HEK293 (cell line): ENCODE data around the gene WDR44.
A peak's percentile ranks its signal among the peaks of the same experiment; 100 is the strongest.

Source experiments
- BCL11B ChIP-seq: fragments of 450-650 bp; formaldehyde crosslinking; IDR thresholded peaks from 2 replicates; pipeline ENCODE4 v1.5.1; 2016; ENCODE audit warnings: low read depth, missing biosample characterization, missing genetic modification characterization
- HOXA7 ChIP-seq: sonication (generic); formaldehyde crosslinking; IDR thresholded peaks from 2 replicates; pipeline ENCODE4 v1.8.1; 2022; ENCODE audit warnings: missing genetic modification reagents, borderline replicate concordance
- SETDB1 ChIP-seq: IDR thresholded peaks from one replicate; pipeline ENCODE4 v1.6.1; 2017; ENCODE audit warnings: mild to moderate bottlenecking, low read length, moderate library complexity, mixed read lengths; ENCODE audit not compliant: insufficient read length
- SP3 ChIP-seq: fragments of 450-650 bp; formaldehyde crosslinking; IDR thresholded peaks from 2 replicates; pipeline ENCODE4 v1.5.1; 2016; ENCODE audit warnings: missing biosample characterization, missing genetic modification characterization
- ZBTB20 ChIP-seq: fragments of 450-650 bp; formaldehyde crosslinking; IDR thresholded peaks from 2 replicates; pipeline ENCODE4 v1.5.1; 2016; ENCODE audit warnings: missing biosample characterization, missing genetic modification characterization
- ZFP3 ChIP-seq: fragments of 450-650 bp; formaldehyde crosslinking; IDR thresholded peaks from 2 replicates; pipeline ENCODE4 v1.5.1; 2016; ENCODE audit warnings: low read depth, missing biosample characterization, missing genetic modification characterization
- ZNF169 ChIP-seq: fragments of 450-650 bp; formaldehyde crosslinking; IDR thresholded peaks from 2 replicates; pipeline ENCODE4 v1.5.1; 2016; ENCODE audit warnings: missing biosample characterization, missing genetic modification characterization
- ZNF223 ChIP-seq: fragments of 450-650 bp; formaldehyde crosslinking; IDR thresholded peaks from 2 replicates; pipeline ENCODE4 v1.5.1; 2016; ENCODE audit warnings: missing biosample characterization, missing genetic modification characterization
- ZNF37A ChIP-seq: fragments of 450-650 bp; IDR thresholded peaks from 2 replicates; pipeline ENCODE4 v1.5.1; 2018; ENCODE audit warnings: missing biosample characterization, missing genetic modification characterization
- ZNF426 ChIP-seq: fragments of 450-650 bp; formaldehyde crosslinking; IDR thresholded peaks from 2 replicates; pipeline ENCODE4 v1.5.1; 2017; ENCODE audit warnings: missing biosample characterization, missing genetic modification characterization, mild to moderate bottlenecking, inconsistent platforms, moderate library complexity
- ZNF48 ChIP-seq: fragments of 450-650 bp; formaldehyde crosslinking; IDR thresholded peaks from 2 replicates; pipeline ENCODE4 v1.5.1; 2016; ENCODE audit warnings: missing biosample characterization, missing genetic modification characterization
- ZNF510 ChIP-seq: fragments of 450-650 bp; formaldehyde crosslinking; IDR thresholded peaks from 2 replicates; pipeline ENCODE4 v1.5.1; 2018; ENCODE audit warnings: mild to moderate bottlenecking, missing genetic modification characterization, missing biosample characterization; ENCODE audit not compliant: insufficient replicate concordance
- ZNF585B ChIP-seq: fragments of 450-650 bp; formaldehyde crosslinking; IDR thresholded peaks from 2 replicates; pipeline ENCODE4 v1.5.1; 2016; ENCODE audit warnings: missing biosample characterization, missing genetic modification characterization
- ZNF664 ChIP-seq: fragments of 450-650 bp; formaldehyde crosslinking; IDR thresholded peaks from 2 replicates; pipeline ENCODE4 v1.5.1; 2016; ENCODE audit warnings: missing biosample characterization, missing genetic modification characterization
- ZNF670 ChIP-seq: fragments of 450-650 bp; formaldehyde crosslinking; IDR thresholded peaks from 2 replicates; pipeline ENCODE4 v1.5.1; 2016; ENCODE audit warnings: missing biosample characterization, missing genetic modification characterization, low read depth
- ZNF830 ChIP-seq: fragments of 450-650 bp; IDR thresholded peaks from 2 replicates; pipeline ENCODE4 v1.5.0; 2018; ENCODE audit warnings: missing biosample characterization, missing genetic modification characterization, low read depth, mild to moderate bottlenecking, moderate library complexity
- TF ChIP-seq, protein P1 (sequence below): fragments of 450-650 bp; formaldehyde crosslinking; IDR thresholded peaks from 2 replicates; pipeline ENCODE4 v1.5.1; 2016; ENCODE audit warnings: missing biosample characterization, missing genetic modification characterization
- TF ChIP-seq, protein P2 (sequence below): fragments of 450-650 bp; formaldehyde crosslinking; IDR thresholded peaks from 2 replicates; pipeline ENCODE4 v1.5.1; 2017; ENCODE audit warnings: missing biosample characterization, missing genetic modification characterization
- TF ChIP-seq, protein P3 (sequence below): fragments of 450-650 bp; formaldehyde crosslinking; IDR thresholded peaks from 2 replicates; pipeline ENCODE4 v1.5.1; 2017; ENCODE audit warnings: missing biosample characterization, mild to moderate bottlenecking, missing genetic modification characterization, moderate library complexity
- TF ChIP-seq, protein P4 (sequence below): fragments of 450-650 bp; formaldehyde crosslinking; IDR thresholded peaks from 2 replicates; pipeline ENCODE4 v1.5.1; 2016; ENCODE audit warnings: missing biosample characterization, missing genetic modification characterization
- TF ChIP-seq, protein P5 (sequence below): fragments of 450-650 bp; formaldehyde crosslinking; IDR thresholded peaks from 2 replicates; pipeline ENCODE4 v1.5.1; 2016; ENCODE audit warnings: missing biosample characterization, missing genetic modification characterization
- TF ChIP-seq, protein P6 (sequence below): fragments of 450-650 bp; formaldehyde crosslinking; IDR thresholded peaks from 2 replicates; pipeline ENCODE4 v1.5.1; 2017; ENCODE audit warnings: missing biosample characterization, missing genetic modification characterization
- TF ChIP-seq, protein P7 (sequence below): fragments of 450-650 bp; formaldehyde crosslinking; IDR thresholded peaks from 2 replicates; pipeline ENCODE4 v1.5.1; 2016; ENCODE audit warnings: missing biosample characterization, missing genetic modification characterization

Gene WDR44

DNA sequence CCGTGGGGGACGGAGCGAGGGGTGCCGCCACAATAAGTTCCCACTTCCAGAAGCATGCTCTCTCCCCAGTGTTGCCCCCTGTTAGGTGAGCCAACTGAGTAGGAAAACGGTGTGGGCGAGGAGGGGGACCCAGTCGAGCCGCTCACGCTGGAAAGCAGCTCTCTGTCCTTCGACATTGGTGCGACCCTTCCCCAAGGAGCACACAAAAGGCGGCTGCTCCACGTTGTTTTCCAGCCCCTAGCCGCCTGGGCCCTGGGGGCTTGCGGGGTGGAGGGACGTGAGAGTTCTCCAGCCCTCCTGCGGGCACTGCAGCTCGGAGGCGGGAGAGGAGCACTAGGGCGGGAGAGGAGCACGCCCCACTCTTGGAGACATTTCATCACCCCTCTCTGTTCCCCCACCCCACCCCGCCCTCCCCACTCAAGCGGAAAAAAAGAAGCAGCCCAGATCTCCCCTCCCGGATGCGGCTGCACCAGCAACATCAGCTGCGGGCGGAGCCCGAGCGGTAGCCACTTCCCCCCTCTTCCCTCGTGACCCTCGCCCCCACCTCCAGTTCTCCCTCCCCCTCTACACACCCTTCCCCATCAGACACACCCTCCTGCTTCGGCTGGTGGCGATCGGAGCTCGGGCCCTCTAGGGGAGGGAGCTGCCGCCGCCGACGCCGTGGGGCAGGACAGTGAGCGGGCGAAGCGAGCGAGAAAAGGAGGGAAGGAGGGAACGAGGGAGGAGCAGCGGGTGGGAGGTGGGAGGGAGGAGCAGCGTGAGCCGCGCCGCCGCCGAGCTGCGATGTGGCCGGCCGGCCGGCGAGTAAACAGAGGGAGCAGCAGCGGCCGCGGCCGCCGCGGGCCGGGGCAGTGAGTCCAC is 149.4 kb downstream of the WDR44 start, which contains the start of gene DOCK11 (continued):
- TF ChIP-seq ZNF426 (tag by site-specific recombination): no peak
- no peak for TF ChIP-seq ZNF830 (tag by site-specific recombination)
- TF ChIP-seq ZNF48 (tag by site-specific recombination): no peak
- TF ChIP-seq HOXA7 (CRISPR knock-in tag): no peak
- TF ChIP-seq, protein P1, sequence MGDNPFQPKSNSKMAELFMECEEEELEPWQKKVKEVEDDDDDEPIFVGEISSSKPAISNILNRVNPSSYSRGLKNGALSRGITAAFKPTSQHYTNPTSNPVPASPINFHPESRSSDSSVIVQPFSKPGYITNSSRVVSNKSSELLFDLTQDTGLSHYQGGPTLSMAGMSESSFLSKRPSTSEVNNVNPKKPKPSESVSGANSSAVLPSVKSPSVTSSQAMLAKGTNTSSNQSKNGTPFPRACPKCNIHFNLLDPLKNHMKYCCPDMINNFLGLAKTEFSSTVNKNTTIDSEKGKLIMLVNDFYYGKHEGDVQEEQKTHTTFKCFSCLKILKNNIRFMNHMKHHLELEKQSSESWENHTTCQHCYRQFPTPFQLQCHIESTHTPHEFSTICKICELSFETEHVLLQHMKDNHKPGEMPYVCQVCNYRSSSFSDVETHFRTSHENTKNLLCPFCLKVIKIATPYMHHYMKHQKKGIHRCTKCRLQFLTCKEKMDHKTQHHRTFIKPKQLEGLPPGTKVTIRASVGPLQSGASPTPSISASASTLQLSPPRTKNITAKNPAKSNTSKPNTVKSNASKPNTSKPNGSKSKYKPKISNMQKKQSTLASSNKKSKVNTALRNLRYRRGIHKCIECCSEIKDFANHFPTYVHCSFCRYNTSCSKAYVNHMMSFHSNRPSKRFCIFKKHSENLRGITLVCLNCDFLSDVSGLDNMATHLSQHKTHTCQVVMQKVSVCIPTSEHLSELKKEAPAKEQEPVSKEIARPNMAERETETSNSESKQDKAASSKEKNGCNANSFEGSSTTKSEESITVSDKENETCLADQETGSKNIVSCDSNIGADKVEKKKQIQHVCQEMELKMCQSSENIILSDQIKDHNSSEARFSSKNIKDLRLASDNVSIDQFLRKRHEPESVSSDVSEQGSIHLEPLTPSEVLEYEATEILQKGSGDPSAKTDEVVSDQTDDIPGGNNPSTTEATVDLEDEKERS (tag by site-specific recombination): no peak
- TF ChIP-seq ZNF664 (tag by site-specific recombination): no peak
- no peak for TF ChIP-seq ZFP3
- TF ChIP-seq, protein P2, sequence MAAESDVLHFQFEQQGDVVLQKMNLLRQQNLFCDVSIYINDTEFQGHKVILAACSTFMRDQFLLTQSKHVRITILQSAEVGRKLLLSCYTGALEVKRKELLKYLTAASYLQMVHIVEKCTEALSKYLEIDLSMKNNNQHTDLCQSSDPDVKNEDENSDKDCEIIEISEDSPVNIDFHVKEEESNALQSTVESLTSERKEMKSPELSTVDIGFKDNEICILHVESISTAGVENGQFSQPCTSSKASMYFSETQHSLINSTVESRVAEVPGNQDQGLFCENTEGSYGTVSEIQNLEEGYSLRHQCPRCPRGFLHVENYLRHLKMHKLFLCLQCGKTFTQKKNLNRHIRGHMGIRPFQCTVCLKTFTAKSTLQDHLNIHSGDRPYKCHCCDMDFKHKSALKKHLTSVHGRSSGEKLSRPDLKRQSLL (tag by site-specific recombination): no peak
- TF ChIP-seq SP3 (tag by site-specific recombination): peak; percentile 91
- TF ChIP-seq, protein P3, sequence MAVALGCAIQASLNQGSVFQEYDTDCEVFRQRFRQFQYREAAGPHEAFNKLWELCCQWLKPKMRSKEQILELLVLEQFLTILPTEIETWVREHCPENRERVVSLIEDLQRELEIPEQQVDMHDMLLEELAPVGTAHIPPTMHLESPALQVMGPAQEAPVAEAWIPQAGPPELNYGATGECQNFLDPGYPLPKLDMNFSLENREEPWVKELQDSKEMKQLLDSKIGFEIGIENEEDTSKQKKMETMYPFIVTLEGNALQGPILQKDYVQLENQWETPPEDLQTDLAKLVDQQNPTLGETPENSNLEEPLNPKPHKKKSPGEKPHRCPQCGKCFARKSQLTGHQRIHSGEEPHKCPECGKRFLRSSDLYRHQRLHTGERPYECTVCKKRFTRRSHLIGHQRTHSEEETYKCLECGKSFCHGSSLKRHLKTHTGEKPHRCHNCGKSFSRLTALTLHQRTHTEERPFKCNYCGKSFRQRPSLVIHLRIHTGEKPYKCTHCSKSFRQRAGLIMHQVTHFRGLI (tag by site-specific recombination): no peak
- TF ChIP-seq ZBTB20 (tag by site-specific recombination): no peak; the same call in 1 of the 2 replicates
- TF ChIP-seq, protein P4, sequence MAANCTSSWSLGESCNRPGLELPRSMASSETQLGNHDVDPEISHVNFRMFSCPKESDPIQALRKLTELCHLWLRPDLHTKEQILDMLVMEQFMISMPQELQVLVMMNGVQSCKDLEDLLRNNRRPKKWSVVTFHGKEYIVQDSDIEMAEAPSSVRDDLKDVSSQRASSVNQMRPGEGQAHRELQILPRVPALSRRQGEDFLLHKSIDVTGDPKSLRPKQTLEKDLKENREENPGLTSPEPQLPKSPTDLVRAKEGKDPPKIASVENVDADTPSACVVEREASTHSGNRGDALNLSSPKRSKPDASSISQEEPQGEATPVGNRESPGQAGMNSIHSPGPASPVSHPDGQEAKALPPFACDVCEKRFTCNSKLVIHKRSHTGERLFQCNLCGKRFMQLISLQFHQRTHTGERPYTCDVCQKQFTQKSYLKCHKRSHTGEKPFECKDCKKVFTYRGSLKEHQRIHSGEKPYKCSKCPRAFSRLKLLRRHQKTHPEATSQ: no peak
- TF ChIP-seq ZNF223: no peak
- TF ChIP-seq ZNF37A (tag by site-specific recombination): no peak
- no peak for TF ChIP-seq ZNF510 (tag by site-specific recombination)
- TF ChIP-seq, protein P5, sequence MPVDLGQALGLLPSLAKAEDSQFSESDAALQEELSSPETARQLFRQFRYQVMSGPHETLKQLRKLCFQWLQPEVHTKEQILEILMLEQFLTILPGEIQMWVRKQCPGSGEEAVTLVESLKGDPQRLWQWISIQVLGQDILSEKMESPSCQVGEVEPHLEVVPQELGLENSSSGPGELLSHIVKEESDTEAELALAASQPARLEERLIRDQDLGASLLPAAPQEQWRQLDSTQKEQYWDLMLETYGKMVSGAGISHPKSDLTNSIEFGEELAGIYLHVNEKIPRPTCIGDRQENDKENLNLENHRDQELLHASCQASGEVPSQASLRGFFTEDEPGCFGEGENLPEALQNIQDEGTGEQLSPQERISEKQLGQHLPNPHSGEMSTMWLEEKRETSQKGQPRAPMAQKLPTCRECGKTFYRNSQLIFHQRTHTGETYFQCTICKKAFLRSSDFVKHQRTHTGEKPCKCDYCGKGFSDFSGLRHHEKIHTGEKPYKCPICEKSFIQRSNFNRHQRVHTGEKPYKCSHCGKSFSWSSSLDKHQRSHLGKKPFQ (tag by site-specific recombination): peak; percentile 57; the same call in 1 of the 2 replicates
- TF ChIP-seq BCL11B (tag by site-specific recombination): no peak
- TF ChIP-seq ZNF169 (tag by site-specific recombination): no peak
- TF ChIP-seq, protein P6, sequence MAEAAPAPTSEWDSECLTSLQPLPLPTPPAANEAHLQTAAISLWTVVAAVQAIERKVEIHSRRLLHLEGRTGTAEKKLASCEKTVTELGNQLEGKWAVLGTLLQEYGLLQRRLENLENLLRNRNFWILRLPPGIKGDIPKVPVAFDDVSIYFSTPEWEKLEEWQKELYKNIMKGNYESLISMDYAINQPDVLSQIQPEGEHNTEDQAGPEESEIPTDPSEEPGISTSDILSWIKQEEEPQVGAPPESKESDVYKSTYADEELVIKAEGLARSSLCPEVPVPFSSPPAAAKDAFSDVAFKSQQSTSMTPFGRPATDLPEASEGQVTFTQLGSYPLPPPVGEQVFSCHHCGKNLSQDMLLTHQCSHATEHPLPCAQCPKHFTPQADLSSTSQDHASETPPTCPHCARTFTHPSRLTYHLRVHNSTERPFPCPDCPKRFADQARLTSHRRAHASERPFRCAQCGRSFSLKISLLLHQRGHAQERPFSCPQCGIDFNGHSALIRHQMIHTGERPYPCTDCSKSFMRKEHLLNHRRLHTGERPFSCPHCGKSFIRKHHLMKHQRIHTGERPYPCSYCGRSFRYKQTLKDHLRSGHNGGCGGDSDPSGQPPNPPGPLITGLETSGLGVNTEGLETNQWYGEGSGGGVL (tag by site-specific recombination): peak; percentile 100
- TF ChIP-seq SETDB1: no peak
- TF ChIP-seq, protein P7, sequence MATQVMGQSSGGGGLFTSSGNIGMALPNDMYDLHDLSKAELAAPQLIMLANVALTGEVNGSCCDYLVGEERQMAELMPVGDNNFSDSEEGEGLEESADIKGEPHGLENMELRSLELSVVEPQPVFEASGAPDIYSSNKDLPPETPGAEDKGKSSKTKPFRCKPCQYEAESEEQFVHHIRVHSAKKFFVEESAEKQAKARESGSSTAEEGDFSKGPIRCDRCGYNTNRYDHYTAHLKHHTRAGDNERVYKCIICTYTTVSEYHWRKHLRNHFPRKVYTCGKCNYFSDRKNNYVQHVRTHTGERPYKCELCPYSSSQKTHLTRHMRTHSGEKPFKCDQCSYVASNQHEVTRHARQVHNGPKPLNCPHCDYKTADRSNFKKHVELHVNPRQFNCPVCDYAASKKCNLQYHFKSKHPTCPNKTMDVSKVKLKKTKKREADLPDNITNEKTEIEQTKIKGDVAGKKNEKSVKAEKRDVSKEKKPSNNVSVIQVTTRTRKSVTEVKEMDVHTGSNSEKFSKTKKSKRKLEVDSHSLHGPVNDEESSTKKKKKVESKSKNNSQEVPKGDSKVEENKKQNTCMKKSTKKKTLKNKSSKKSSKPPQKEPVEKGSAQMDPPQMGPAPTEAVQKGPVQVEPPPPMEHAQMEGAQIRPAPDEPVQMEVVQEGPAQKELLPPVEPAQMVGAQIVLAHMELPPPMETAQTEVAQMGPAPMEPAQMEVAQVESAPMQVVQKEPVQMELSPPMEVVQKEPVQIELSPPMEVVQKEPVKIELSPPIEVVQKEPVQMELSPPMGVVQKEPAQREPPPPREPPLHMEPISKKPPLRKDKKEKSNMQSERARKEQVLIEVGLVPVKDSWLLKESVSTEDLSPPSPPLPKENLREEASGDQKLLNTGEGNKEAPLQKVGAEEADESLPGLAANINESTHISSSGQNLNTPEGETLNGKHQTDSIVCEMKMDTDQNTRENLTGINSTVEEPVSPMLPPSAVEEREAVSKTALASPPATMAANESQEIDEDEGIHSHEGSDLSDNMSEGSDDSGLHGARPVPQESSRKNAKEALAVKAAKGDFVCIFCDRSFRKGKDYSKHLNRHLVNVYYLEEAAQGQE (tag by site-specific recombination): no peak
- TF ChIP-seq ZNF670 (tag by site-specific recombination): no peak
- TF ChIP-seq ZNF585B (tag by site-specific recombination): no peak
